Posterior vena cava (tissue), 2 donors: ENCODE results near the gene NEK7. TPM values are rescaled to one million over a fixed set of nuclear protein-coding genes. Genes with fewer than 3 reads are reported as not detected.

Source experiments
- DNase-seq: peaks from one replicate; pipeline ENCODE4 v3.0.0-alpha.2; 2020; ENCODE audit warnings: low spot score
- intact Hi-C, 2 donors: fragments of 100-400 bp; cut with DNase I; formaldehyde crosslinking; loops; one replicate each; pipeline versions ENCODE4 v1.14.1 to v1.14.2; 2022 to 2023
- total RNA-seq, 2 donors: library from RNA; stranded (reverse); fragmentation: NEBNext Ultra II Directional; extraction: Animal tissue kit (Norgen Biotek cat#: 25700); gene quantifications; one replicate each; pipeline ENCODE4 v1.2.1, GENCODE V29; 2021
- donor health status: DM: yes; HTN: yes; CAD: no.
- donor health status: DM: yes; HTN: yes; CAD: no.

NEK7 gene
- total RNA-seq, 2 donors from 2014 or later, result 117 to 165 TPM

GRCh38 chr1:198234520-198235251, 77.9 kb downstream of the NEK7 start:
- intact Hi-C loops, result no loop called here
- DNase-seq, result no peak

GRCh38 chr1:198238121-198238520, 81.3 kb downstream of the NEK7 start:
- intact Hi-C loops, result no loop called here
- peak; percentile 81 for DNase-seq

- no peak for DNase-seq
- intact Hi-C loops, result no loop called here
These were observed 84.8 kb downstream of the NEK7 start for GRCh38 chr1:198241553-198241952.

- no peak for DNase-seq
- intact Hi-C loops, result no loop called here
These were observed 88.0 kb downstream of the NEK7 start for GRCh38 chr1:198244772-198245171.

GRCh38 chr1:198245379-198245778, 88.6 kb downstream of the NEK7 start:
- intact Hi-C loops, result no loop called here
- no peak for DNase-seq

GRCh38 chr1:198246337-198246736, 89.5 kb downstream of the NEK7 start:
- intact Hi-C loops, result no loop called here
- no peak for DNase-seq

GRCh38 chr1:198253259-198253658, 96.5 kb downstream of the NEK7 start:
- intact Hi-C loops, result no loop called here
- DNase-seq, result no peak

- no peak for DNase-seq
- intact Hi-C loops, result no loop called here
These were observed 96.9 kb downstream of the NEK7 start for GRCh38 chr1:198253668-198254067.

- intact Hi-C loops, result no loop called here
- DNase-seq, result no peak
These were observed 97.7 kb downstream of the NEK7 start for GRCh38 chr1:198254521-198254920.

- intact Hi-C loops, result no loop called here
These were observed 98.2 kb downstream of the NEK7 start for GRCh38 chr1:198254948-198255347.

GRCh38 chr1:198255784-198256183, 99.0 kb downstream of the NEK7 start:
- no peak for DNase-seq
- intact Hi-C loops, result no loop called here

More at GRCh38 chr1:198254948-198255347, 98.2 kb downstream of the NEK7 start:
- no peak for DNase-seq

- DNase-seq, result no peak
- intact Hi-C loops, result no loop called here
These were observed 101.7 kb downstream of the NEK7 start for GRCh38 chr1:198258491-198258890.

- DNase-seq, result no peak
- intact Hi-C loops, result no loop called here
These were observed 102.7 kb downstream of the NEK7 start for GRCh38 chr1:198259333-198260074.

- DNase-seq, result no peak
- intact Hi-C loops, result no loop called here
These were observed 105.1 kb downstream of the NEK7 start for GRCh38 chr1:198261886-198262285.

GRCh38 chr1:198263186-198263585, 106.4 kb downstream of the NEK7 start:
- intact Hi-C loops, result no loop called here
- DNase-seq, result no peak

GRCh38 chr1:198264282-198264681, 107.5 kb downstream of the NEK7 start:
- intact Hi-C loops, result no loop called here
- no peak for DNase-seq

GRCh38 chr1:198265073-198265661, 108.4 kb downstream of the NEK7 start:
- intact Hi-C loops, result no loop called here
- no peak for DNase-seq

- no peak for DNase-seq
- intact Hi-C loops, result no loop called here
These were observed 110.3 kb downstream of the NEK7 start for GRCh38 chr1:198267056-198267455.

- DNase-seq, result no peak
- intact Hi-C loops, result no loop called here
These were observed 111.1 kb downstream of the NEK7 start for GRCh38 chr1:198267921-198268320.

GRCh38 chr1:198268784-198269645, 112.2 kb downstream of the NEK7 start:
- no peak for DNase-seq
- intact Hi-C loops, result no loop called here
